Measurements from ENCODE around the gene ZSCAN16. TPM values are rescaled to one million over a fixed set of nuclear protein-coding genes. Genes with fewer than 3 reads are reported as not detected.
A peak's percentile ranks its signal among the peaks of the same experiment; 100 is the strongest.

ZSCAN16 gene
- total and polyA plus RNA-seq, 9 of the 15 experiments (the other 6 are each of a cell fraction or from before 2014, with no cell fraction given), result 0.08 TPM; not detected in 8

GRCh38 chr6:28136585-28137504 lies 12.4 kb downstream of the ZSCAN16 start (continued):
- TF ChIP-seq, protein P1, sequence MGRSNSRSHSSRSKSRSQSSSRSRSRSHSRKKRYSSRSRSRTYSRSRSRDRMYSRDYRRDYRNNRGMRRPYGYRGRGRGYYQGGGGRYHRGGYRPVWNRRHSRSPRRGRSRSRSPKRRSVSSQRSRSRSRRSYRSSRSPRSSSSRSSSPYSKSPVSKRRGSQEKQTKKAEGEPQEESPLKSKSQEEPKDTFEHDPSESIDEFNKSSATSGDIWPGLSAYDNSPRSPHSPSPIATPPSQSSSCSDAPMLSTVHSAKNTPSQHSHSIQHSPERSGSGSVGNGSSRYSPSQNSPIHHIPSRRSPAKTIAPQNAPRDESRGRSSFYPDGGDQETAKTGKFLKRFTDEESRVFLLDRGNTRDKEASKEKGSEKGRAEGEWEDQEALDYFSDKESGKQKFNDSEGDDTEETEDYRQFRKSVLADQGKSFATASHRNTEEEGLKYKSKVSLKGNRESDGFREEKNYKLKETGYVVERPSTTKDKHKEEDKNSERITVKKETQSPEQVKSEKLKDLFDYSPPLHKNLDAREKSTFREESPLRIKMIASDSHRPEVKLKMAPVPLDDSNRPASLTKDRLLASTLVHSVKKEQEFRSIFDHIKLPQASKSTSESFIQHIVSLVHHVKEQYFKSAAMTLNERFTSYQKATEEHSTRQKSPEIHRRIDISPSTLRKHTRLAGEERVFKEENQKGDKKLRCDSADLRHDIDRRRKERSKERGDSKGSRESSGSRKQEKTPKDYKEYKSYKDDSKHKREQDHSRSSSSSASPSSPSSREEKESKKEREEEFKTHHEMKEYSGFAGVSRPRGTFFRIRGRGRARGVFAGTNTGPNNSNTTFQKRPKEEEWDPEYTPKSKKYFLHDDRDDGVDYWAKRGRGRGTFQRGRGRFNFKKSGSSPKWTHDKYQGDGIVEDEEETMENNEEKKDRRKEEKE (IDR thresholded peaks at IDR 0.05; ENCODE audit: borderline replicate concordance in 1 of 2, control insufficient read depth in 1 of 2, low read depth in 2 of 2, low read length in 1 of 2), result peak in 1 of 2 experiments; percentile 98; a peak in 2 of 4 replicates
- TF ChIP-seq HOXB6 (CRISPR knock-in tag; IDR thresholded peaks at IDR 0.05; ENCODE audit: borderline replicate concordance), result no peak
- TF ChIP-seq SIN3B (IDR thresholded peaks at IDR 0.05; ENCODE audit: low read depth), result peak; percentile 85
- TF ChIP-seq NR1H2 (CRISPR knock-in tag; IDR thresholded peaks at IDR 0.05), result no peak
- TF ChIP-seq CHD7 (IDR thresholded peaks at IDR 0.05; ENCODE audit: low read depth, low read length), result no peak
- TF ChIP-seq POLR2H (tag; IDR thresholded peaks at IDR 0.05; ENCODE audit: low read depth), result peak; percentile 82
- TF ChIP-seq NFXL1 (CRISPR knock-in tag; IDR thresholded peaks at IDR 0.05), result no peak
